Measurements from ENCODE around the gene MPC2.

The MPC2 gene

GRCh38 chr1:167882376-167882775, 54.5 kb downstream of the MPC2 start:
- no peak for TF ChIP-seq CTCF (conservative IDR thresholded peaks at IDR 0.05)
- no peak for TF ChIP-seq ZFX (IDR thresholded peaks at IDR 0.05)
- H3K27ac ChIP-seq = no peak overlapping the region

- no peak for TF ChIP-seq CTCF (conservative IDR thresholded peaks at IDR 0.05)
- no peak for TF ChIP-seq ZFX (IDR thresholded peaks at IDR 0.05)
- no peak overlapping the region for H3K27ac ChIP-seq
Observed at GRCh38 chr1:167881786-167882185, 55.1 kb downstream of the MPC2 start.

- no peak overlapping the region for H3K27ac ChIP-seq
- TF ChIP-seq CTCF (conservative IDR thresholded peaks at IDR 0.05) = no peak
Observed at GRCh38 chr1:167881069-167881468, 55.8 kb downstream of the MPC2 start.

GRCh38 chr1:167880580-167881021, 56.3 kb downstream of the MPC2 start:
- TF ChIP-seq ZFX (IDR thresholded peaks at IDR 0.05) = no peak
- TF ChIP-seq CTCF (conservative IDR thresholded peaks at IDR 0.05) = no peak
- H3K27ac ChIP-seq = no peak overlapping the region

GRCh38 chr1:167879508-167879907, 57.4 kb downstream of the MPC2 start:
- no peak overlapping the region for H3K27ac ChIP-seq
- TF ChIP-seq CTCF (conservative IDR thresholded peaks at IDR 0.05) (no peak), ZFX (IDR thresholded peaks at IDR 0.05) (no peak)

- no peak for TF ChIP-seq CTCF (conservative IDR thresholded peaks at IDR 0.05)
- no peak for TF ChIP-seq ZFX (IDR thresholded peaks at IDR 0.05)
Observed at GRCh38 chr1:167878372-167879160, 58.3 kb downstream of the MPC2 start.

GRCh38 chr1:167876597-167877175, 60.2 kb downstream of the MPC2 start:
- H3K27ac ChIP-seq = no peak overlapping the region
- TF ChIP-seq ZFX (IDR thresholded peaks at IDR 0.05) (no peak), CTCF (conservative IDR thresholded peaks at IDR 0.05) (no peak)

More at GRCh38 chr1:167878372-167879160, 58.3 kb downstream of the MPC2 start:
- H3K27ac ChIP-seq = no peak overlapping the region

All from C4-2B (cell line).